ENCODE data around the gene GNPDA1.

GRCh38 chr5:141960018-141960417 lies 52.8 kb downstream of the GNPDA1 start:
- TF ChIP-seq POLR2A (IDR thresholded peaks at IDR 0.05; ENCODE audit: low read length) (no peak), GATA1 (IDR thresholded peaks at IDR 0.05; ENCODE audit: low read depth, low read length) (no peak)

Data from erythroblast (primary cell).